ENCODE data around the gene ATG2B.

GRCh38 chr14:96373538-96373937, 10.4 kb upstream of the ATG2B start:
- no peak for TF ChIP-seq CTCF (IDR thresholded peaks at IDR 0.05)
- TF ChIP-seq EZH2 (IDR thresholded peaks at IDR 0.05; ENCODE audit: borderline replicate concordance, insufficient read depth, low read depth, low read length, poor library complexity, severe bottlenecking), result no peak
